HG02610 (cell line): ENCODE results near the gene IL2RA.
"Not testable (repeated sequence)": the region's sequence is repeated elsewhere in the genome, so short reads cannot be mapped to it uniquely, and the experiment has no call there.

Source experiments
- ATAC-seq: cut with Tn5 transposase; IDR thresholded peaks from one replicate; pipeline ENCODE4 v1.9.1; 2021; ENCODE audit warnings: mild to moderate bottlenecking, moderate library complexity; ENCODE audit not compliant: unreplicated experiment

IL2RA gene

GRCh38 chr10:6044060-6044459 lies 18.1 kb downstream of the IL2RA start:
- no peak for ATAC-seq

DNA sequence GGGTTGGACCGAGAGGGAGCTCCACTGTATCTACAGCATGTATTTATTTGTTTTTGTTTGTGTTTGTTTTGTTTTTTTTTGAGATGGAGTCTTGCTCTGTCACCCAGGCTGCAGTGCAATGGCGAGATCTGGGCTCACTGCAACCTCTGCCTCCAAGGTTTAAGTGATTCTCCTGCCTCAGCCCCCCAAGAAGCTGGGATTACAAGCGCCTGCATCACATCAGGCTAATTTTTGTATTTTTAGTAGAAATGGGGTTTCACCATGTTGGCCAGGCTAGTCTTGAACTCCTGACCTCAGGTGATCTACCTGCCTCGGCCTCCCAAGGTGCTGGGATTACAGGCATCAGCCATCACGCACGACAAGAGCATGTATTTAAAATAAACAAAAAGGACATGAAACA lies 18.8 kb downstream of the IL2RA start:
- not testable (repeated sequence) for ATAC-seq

DNA sequence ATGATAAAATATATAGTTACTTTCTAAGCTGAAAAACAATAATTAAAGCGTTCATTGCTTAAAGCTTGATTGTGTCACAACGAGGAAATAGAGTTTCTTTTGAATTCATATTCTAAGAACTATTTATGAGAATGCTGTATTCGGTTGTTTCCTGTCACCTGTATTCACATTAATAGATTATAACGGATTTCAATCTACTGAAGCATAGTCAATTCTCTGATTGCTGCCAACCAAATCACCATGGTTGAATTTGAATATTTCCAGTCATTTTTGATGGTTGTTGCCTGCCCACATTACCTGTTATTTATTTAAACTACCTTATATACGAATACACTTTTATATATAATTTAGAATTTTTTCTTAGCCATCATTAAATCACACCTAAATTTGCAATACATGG lies 22.0 kb downstream of the IL2RA start:
- ATAC-seq = no peak

DNA sequence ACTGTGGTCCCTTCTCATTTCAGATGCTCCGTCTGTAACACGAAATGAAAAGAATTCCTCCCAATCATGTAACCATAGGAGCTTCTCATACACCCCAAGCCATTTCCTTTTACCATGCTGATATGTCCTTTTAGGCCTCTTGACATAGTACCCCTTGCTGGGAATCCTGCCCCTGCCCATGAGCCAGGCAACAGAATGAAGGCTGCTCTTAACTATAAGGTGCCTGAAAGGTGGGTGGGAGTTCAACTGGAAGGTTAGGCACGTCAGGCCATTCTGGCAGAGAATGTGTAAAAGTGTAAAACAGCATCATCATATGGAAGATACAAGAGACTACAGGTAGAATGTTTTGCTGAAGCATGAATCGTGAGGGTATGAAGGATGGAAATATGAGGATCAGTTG lies 22.5 kb downstream of the IL2RA start:
- ATAC-seq = no peak

DNA sequence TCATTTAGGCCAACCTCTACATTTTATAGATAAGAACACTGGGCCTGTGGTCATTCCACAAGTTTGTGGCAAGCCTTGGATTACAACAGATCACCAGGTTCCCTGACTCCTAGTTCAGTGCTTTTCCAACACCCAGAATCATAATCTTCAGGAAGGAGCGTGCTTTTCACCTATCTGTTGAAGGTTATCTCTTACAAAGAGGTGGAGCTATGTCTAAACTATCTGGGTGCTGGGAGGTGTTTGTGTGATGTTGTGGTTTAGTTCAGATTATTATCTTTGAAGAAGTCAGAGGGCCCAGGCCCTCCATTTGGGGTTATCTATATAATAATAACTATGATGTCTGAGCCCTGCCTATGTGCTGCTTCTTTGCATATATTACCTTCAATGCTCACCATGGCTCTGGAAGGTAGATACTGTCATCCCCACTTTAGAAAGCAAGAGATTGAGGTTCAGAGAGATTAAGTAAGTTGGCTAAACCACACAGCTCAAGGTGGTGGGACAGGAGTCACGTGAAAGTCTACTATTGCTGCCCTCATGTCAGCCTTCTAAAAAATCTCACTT lies 24.0 kb downstream of the IL2RA start:
- ATAC-seq = no peak

DNA sequence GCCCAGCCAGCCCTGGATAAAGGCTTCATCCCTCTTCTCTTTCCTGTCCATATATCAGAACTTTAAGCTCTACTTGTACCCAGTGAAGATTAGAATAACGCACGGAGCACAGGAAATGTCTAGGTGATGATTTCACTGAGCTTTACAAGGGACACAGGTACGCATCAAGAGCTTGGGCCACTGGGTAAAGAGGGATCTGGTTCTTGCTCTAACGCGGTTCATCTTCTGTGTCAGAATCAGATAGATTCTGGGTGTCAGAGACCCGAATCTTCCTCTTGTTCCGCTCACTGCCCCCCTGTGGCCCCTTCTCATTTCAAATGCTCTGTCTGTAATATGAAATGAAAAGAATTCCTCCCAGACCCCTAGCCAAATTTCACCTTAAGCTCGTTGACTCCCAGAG lies 24.7 kb downstream of the IL2RA start:
- no peak for ATAC-seq

DNA sequence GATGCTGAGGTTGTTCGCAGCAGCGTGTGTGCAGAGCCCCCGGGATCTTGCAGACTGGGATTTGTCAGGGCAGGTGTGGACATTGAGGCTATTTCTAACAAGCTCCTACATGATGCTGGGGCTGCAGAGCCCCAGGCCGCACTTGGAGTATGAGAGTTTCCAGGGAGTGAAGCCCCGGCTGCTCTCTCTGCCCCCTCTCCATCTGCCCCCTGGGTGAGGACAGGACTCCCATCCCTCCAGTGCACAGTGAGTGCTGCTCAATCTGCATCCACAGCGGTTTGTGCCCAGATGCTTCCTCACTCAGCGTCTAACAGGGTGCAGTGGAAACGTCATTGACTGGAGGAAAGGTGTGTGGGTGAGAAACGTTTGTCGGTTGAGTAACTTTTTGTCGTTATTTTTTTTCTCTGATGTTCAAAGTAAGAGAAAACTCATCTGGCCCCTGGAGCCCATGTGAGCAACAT lies 25.3 kb downstream of the IL2RA start:
- no peak for ATAC-seq

GRCh38 chr10:6035931-6036575 lies 26.1 kb downstream of the IL2RA start:
- ATAC-seq = no peak

GRCh38 chr10:6035101-6035834 lies 26.9 kb downstream of the IL2RA start:
- no peak for ATAC-seq

DNA sequence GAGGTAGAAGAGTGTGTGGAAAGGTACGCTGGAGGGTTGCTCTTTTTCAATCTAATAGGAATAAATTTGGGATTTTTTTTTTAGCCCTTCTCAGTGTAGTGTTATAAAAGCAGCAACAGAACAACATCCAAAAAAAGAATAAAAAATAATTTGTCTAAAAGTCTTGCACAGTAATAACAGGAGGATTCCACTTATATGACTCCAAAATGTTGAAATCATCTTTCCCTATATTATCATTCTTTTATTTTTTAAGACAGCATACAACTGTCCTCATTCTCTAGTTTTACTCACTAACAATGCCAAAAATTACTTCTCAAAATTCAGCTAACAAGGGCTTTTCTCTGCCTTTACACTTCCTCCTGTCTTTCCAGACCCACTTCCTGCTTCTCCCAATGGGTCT lies 27.8 kb downstream of the IL2RA start:
- no peak for ATAC-seq

GRCh38 chr10:6033954-6034353 lies 28.2 kb downstream of the IL2RA start:
- ATAC-seq = no peak

GRCh38 chr10:6030940-6031339 lies 31.2 kb downstream of the IL2RA start:
- ATAC-seq = no peak

- no peak for ATAC-seq
Measured at GRCh38 chr10:6030217-6030616, 31.9 kb downstream of the IL2RA start.

GRCh38 chr10:6027929-6028328 lies 34.2 kb downstream of the IL2RA start:
- ATAC-seq = no peak

DNA sequence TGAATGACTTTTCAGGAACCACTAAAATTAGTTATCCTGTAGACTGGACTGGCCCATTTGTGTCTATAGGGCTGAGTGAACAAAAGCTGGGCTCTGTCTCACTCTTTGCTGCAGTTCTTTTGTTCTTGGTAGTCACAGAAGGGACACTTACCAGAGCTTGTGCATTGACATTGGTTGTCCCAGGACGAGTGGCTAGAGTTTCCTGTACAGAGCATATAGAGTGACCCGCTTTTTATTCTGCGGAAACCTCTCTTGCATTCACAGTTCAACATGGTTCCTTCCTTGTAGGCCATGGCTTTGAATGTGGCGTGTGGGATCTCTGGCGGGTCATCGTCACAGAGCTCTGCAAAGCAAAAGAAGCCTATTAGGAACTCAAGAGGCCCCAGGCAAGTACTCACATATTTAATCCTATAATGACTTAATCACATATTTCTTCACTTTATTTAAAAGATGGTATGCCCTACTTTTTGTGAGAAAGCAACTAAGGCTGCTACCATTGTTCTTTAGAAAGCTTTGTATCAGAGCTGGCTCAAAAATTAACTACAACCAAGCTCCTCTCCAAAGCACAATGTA lies 36.4 kb downstream of the IL2RA start:
- ATAC-seq = no peak

DNA sequence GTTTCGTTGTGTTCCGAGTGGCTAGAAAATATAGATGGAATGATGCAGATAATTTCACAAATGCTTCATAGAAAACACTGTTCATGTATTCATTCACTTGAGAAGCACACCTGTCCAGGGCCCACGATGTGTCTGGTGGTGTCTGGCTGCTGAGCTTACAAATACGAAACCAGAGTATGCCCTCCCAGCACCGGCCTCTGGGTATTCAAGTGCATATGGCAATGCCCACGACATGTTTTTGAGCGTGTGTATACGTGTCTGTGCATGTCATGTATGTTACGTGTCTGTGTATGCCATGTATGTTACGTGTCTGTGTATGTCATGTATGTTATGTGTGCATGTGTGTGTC lies 37.9 kb downstream of the IL2RA start:
- no peak for ATAC-seq

DNA sequence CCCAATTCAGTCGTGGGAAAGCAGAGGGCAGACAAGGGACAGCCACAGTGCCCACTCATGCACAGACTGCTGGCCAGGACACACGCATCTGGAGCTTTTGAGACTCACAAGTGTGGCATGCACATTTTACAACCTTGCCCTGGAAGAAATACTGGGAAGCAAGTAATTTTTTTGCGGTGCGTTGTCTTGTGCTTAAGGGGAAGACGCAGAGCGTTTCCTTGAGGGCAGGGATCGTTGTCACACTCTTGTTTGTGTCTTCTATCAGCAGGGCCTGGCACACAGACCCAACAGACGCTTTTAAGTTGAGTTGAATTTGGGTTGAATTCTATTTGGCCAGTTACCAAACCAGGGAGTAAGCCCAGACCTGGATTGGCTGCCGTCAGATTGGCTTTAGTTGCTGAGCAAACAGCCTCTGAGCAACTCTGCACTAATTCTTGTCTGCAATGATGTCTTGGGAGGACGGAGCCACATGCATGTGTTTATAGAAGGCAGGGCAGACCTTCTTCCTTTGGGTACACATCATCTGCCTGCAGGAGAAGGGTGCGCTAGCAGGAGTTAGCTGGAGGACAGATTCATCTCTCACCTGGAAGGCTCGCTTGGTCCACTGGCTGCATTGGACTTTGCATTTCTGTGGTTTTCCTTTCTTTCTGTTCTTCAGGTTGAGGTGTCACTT lies 38.4 kb downstream of the IL2RA start:
- ATAC-seq = no peak

GRCh38 chr10:6022660-6023059 lies 39.5 kb downstream of the IL2RA start:
- no peak for ATAC-seq

DNA sequence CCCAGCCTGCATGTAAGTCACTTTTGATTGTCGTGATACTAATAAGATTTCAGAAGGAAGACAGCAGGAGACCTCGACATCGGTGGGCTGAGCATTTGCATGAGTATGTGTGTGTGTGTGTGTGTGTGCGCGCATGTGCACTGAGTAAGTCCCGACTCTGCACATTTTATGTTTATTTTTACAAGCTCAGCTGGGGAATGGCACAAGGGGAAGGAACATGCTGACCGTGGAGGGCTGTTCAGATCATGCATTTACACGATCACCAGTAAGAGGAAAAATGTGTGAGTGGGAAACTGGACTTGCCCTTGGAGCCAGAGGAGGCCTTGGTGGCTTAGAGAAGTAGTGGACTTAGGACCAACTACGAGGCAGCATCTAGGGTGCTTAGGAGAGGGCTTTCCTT lies 41.3 kb downstream of the IL2RA start:
- ATAC-seq = no peak

GRCh38 chr10:6019796-6020195 lies 42.4 kb downstream of the IL2RA start:
- no peak for ATAC-seq

DNA sequence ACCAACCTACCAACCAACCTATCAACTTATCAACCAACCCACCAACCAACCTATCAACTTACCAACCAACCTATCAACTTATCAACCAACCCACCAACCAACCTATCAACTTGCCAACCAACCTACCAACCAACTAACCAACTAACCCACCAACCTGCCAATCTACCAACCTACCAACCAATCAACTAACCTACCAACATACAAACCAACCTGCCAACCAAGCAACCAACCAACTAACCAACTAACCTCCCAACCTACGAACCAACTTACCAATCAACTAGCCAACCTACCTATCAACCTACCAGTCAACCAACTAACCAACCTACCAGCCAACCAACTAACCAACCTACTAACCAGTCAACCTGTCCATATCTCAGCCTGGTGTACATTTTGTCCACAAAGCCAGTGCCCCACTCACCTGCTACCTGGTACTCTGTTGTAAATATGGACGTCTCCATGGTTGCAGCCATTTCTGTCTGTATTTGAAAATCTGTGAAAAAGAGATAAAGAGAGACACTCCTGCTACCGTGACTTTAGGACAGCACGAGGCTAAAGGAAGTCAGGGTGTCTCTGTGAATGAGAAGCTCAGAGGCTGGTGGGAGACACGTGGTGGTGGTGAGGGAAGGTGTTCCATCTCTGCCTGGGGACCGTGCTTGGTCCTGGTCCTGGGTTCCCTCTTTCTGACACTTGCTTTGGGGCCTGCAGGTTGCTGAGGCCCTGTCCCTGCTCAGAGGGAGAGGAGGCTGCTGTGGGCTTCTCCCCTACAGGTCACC lies 43.0 kb downstream of the IL2RA start:
- no peak for ATAC-seq
